Measurements from ENCODE around the gene PCMTD2.

DNA sequence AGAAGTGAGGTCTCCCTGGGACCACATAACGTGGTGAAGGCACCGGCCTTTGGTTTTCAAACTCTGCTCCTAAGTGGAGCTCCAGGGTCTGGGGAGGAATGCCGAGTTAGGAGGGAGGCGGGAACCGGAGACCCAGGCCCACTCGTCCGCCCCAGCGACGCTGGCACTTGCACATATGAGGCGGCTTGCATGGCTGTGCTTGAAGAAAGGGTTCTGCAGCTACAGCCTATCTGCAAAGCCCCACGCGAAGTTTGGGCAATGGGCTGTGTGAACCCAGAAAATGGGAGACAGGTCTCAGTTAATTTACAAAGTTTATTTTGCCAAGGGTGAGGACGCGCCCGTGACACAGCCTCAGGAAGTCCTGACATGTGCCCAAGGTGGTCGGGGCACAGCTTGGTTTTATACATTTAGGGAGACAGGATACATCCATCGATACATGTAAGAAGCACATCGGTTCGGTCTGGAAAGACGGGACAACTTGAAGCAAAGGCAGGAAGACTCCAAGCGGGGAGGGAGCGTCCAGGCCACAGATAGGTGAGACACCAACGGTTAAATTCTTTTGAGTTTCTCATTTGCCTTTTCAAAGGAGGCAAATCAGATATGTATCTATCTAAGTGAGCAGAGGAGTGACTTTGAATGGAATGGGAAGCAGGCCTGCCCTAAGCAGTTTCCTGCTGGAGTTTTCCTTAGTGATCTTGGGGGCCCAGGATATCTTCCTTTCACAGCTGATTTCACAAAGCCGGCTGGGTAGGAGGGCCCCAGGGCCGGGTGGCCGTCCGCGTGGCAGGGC is 782 bp upstream of the PCMTD2 start:
- TF ChIP-seq POLR2A (IDR thresholded peaks at IDR 0.05) = no peak
- TF ChIP-seq EP300 (IDR thresholded peaks at IDR 0.05) = no peak
